ENCODE data around the gene CDKN1A. TPM values are rescaled to one million over a fixed set of nuclear protein-coding genes. Genes with fewer than 3 reads are reported as not detected.
A peak's percentile ranks its signal among the peaks of the same experiment; 100 is the strongest.

CDKN1A gene
- total RNA-seq, 1 experiment from 2014 or later, result 75.1 TPM

GRCh38 chr6:36662380-36662779 lies 16.1 kb upstream of the CDKN1A start:
- Mint-ChIP-seq H3K4me1 (peaks cover 39% of the 10 kb centered on the region), H3K4me3 (no peak overlapping the region), H3K36me3 (no peaks in the 10 kb centered on the region), H3K27me3 (ENCODE audit: low read depth) (0 out of 2 replicates have a peak, but pooled peaks cover 3% of the 10 kb centered on the region), H3K27ac (no peak overlapping the region), H3K9me3 (no peaks in the 10 kb centered on the region)
- ChIA-PET CTCF (interaction anchor here (0.6 to 2.1 kb wide), 4 partner anchors 16 to 81 kb away, joined by 3 to 7 read pairs (median 3); partner anchors contain the start of gene CDKN1A), POLR2A (interaction anchor here (1.7 kb wide), 1 partner anchor 16 kb away, joined by 4 read pairs; the partner anchor contains the start of gene CDKN1A)
- TF ChIP-seq ZNF281 (CRISPR knock-in tag; IDR thresholded peaks at IDR 0.05), result no peak
- no peak for TF ChIP-seq NFYB (CRISPR knock-in tag; conservative IDR thresholded peaks at IDR 0.05; ENCODE audit: low read depth)
- no peak for TF ChIP-seq NFE2L1 (CRISPR knock-in tag; IDR thresholded peaks at IDR 0.05)
- TF ChIP-seq ZNF121 (CRISPR knock-in tag; IDR thresholded peaks at IDR 0.05), result no peak
- no peak for TF ChIP-seq ZNF512 (CRISPR knock-in tag; IDR thresholded peaks at IDR 0.05; ENCODE audit: borderline replicate concordance)
- no peak for TF ChIP-seq CBFB (CRISPR knock-in tag; IDR thresholded peaks at IDR 0.05; ENCODE audit: low read depth)
- no peak for TF ChIP-seq SMAD3 (CRISPR knock-in tag; IDR thresholded peaks at IDR 0.05; ENCODE audit: borderline replicate concordance)
- TF ChIP-seq FOXP1 (CRISPR knock-in tag; IDR thresholded peaks at IDR 0.05; ENCODE audit: borderline replicate concordance), result no peak
- no peak for TF ChIP-seq SP1 (CRISPR knock-in tag; conservative IDR thresholded peaks at IDR 0.05)
- no peak for TF ChIP-seq ATF1 (CRISPR knock-in tag; IDR thresholded peaks at IDR 0.05)
- no peak for TF ChIP-seq ZNF317 (CRISPR knock-in tag; IDR thresholded peaks at IDR 0.05; ENCODE audit: borderline replicate concordance, low read depth)
- TF ChIP-seq IRF2 (CRISPR knock-in tag; IDR thresholded peaks at IDR 0.05; ENCODE audit: borderline replicate concordance, low read depth), result no peak
- TF ChIP-seq RORB (CRISPR knock-in tag; IDR thresholded peaks at IDR 0.05), result no peak
- TF ChIP-seq ETV6 (CRISPR knock-in tag; IDR thresholded peaks at IDR 0.05), result no peak
- no peak for TF ChIP-seq E2F1 (CRISPR knock-in tag; IDR thresholded peaks at IDR 0.05)
- TF ChIP-seq CREM (CRISPR knock-in tag; IDR thresholded peaks at IDR 0.05), result no peak
- TF ChIP-seq ATF6 (CRISPR knock-in tag; IDR thresholded peaks at IDR 0.05), result no peak
- no peak for TF ChIP-seq NFATC4 (CRISPR knock-in tag; IDR thresholded peaks at IDR 0.05)
- DNase-seq (ENCODE audit: low spot score), result no peak
- ATAC-seq, result no peak

GRCh38 chr6:36662827-36663256 lies 15.7 kb upstream of the CDKN1A start:
- Mint-ChIP-seq H3K9me3 (no peaks in the 10 kb centered on the region), H3K36me3 (no peaks in the 10 kb centered on the region), H3K4me3 (no peak overlapping the region), H3K4me1 (peaks cover 41% of the 10 kb centered on the region), H3K27ac (peak overlapping the region; percentile 0; the same call in 1 of the 2 replicates), H3K27me3 (ENCODE audit: low read depth) (0 out of 2 replicates have a peak, but pooled peaks cover 3% of the 10 kb centered on the region)
- DNase-seq (ENCODE audit: low spot score), result no peak
- ChIA-PET POLR2A (interaction anchor here (1.7 kb wide), 1 partner anchor 16 kb away, joined by 4 read pairs; the partner anchor contains the start of gene CDKN1A), CTCF (interaction anchor here (0.6 to 2.1 kb wide), 4 partner anchors 16 to 81 kb away, joined by 3 to 7 read pairs (median 3); partner anchors contain the start of gene CDKN1A)
- TF ChIP-seq ZNF232 (CRISPR knock-in tag; IDR thresholded peaks at IDR 0.05) (no peak), ZMAT4 (CRISPR knock-in tag; IDR thresholded peaks at IDR 0.05) (no peak), KAT7 (CRISPR knock-in tag; IDR thresholded peaks at IDR 0.05; ENCODE audit: borderline replicate concordance) (no peak), GTF2I (CRISPR knock-in tag; conservative IDR thresholded peaks at IDR 0.05) (no peak), GABPB1 (CRISPR knock-in tag; IDR thresholded peaks at IDR 0.05) (peak; percentile 50; the same call in 1 of the 2 replicates), CREM (CRISPR knock-in tag; IDR thresholded peaks at IDR 0.05) (no peak)
- no peak for ATAC-seq

Data from WTC11 (cell line).